Keratinocyte (primary cell): Measurements from ENCODE around the gene CACNA1B. TPM values are rescaled to one million over a fixed set of nuclear protein-coding genes. Genes with fewer than 3 reads are reported as not detected.
"Not testable (repeated sequence)": the region's sequence is repeated elsewhere in the genome, so short reads cannot be mapped to it uniquely, and the experiment has no call there.

ENCODE experiments used
- DNase-seq: peaks from one replicate; pipeline ENCODE4 v3.0.0-alpha.2; 2011; ENCODE audit warnings: low read depth, missing footprints, low spot score
- FAIRE-seq: peaks from 2 replicates; lab custom pipeline; 2011; peaks lifted over from hg19 to GRCh38; lab: Jason Lieb, UNC
- H2AFZ ChIP-seq: 2 replicates; pipeline ENCODE4 v1.6.0; 2012; ENCODE audit warnings: low read length, control low read depth, inconsistent platforms; ENCODE audit not compliant: control insufficient read depth
- H3K27ac ChIP-seq: 2 replicates; pipeline ENCODE4 v1.5.1; 2011; ENCODE audit warnings: low read length; ENCODE audit not compliant: control insufficient read depth, insufficient read depth
- H3K27me3 ChIP-seq: 3 replicates; pipeline ENCODE4 v1.6.0; 2011; ENCODE audit warnings: low read length; ENCODE audit not compliant: control insufficient read depth, insufficient read depth; ENCODE audit errors: extremely low read depth
- H3K36me3 ChIP-seq, 2 experiments: 2 replicates in 1 of 2; 3 replicates in 1 of 2; pipeline ENCODE4 v1.5.1; 2011; ENCODE audit warnings: low read length in 2 of 2, mild to moderate bottlenecking in 1 of 2; ENCODE audit not compliant: control insufficient read depth in 2 of 2, insufficient read depth in 2 of 2; ENCODE audit errors: extremely low read depth in 1 of 2
- H3K4me1 ChIP-seq: 3 replicates; pipeline ENCODE4 v1.5.1; 2011; ENCODE audit warnings: low read length; ENCODE audit not compliant: control insufficient read depth, insufficient read depth; ENCODE audit errors: extremely low read depth
- H3K4me2 ChIP-seq: 3 replicates; pipeline ENCODE4 v1.6.0; 2011; ENCODE audit warnings: low read depth, low read length; ENCODE audit not compliant: control insufficient read depth, insufficient read depth; ENCODE audit errors: extremely low read depth
- H3K4me3 ChIP-seq, 3 experiments: fragments of 200-600 bp in 1 of 3; sonication (generic) in 1 of 3; 2 replicates in 2 of 3; 3 replicates in 1 of 3; pipeline ENCODE4 v1.5.1; 2011 to 2016; ENCODE audit warnings: low read length in 3 of 3, mild to moderate bottlenecking in 3 of 3, control low read depth in 2 of 3, inconsistent platforms in 1 of 3, low read depth in 1 of 3, mixed read lengths in 1 of 3, mixed run types in 1 of 3, moderate library complexity in 1 of 3; ENCODE audit not compliant: control insufficient read depth in 2 of 3, insufficient read depth in 2 of 3; ENCODE audit errors: extremely low read depth in 1 of 3
- H3K79me2 ChIP-seq: 2 replicates; pipeline ENCODE4 v1.6.0; 2012; ENCODE audit warnings: low read length; ENCODE audit not compliant: control insufficient read depth, insufficient read depth
- H3K9ac ChIP-seq: 3 replicates; pipeline ENCODE4 v1.6.0; 2011; ENCODE audit warnings: low read length; ENCODE audit not compliant: control insufficient read depth, insufficient read depth; ENCODE audit errors: extremely low read depth
- H3K9me1 ChIP-seq: 3 replicates; pipeline ENCODE4 v1.6.0; 2011; ENCODE audit warnings: low read length; ENCODE audit not compliant: control insufficient read depth, insufficient read depth; ENCODE audit errors: extremely low read depth
- H3K9me3 ChIP-seq: 2 replicates; pipeline ENCODE4 v1.5.1; 2012; ENCODE audit warnings: low read depth, low read length; ENCODE audit not compliant: control insufficient read depth
- H4K20me1 ChIP-seq: 3 replicates; pipeline ENCODE4 v1.6.0; 2011; ENCODE audit warnings: low read length; ENCODE audit not compliant: control insufficient read depth, insufficient read depth; ENCODE audit errors: extremely low read depth
- EZH2 ChIP-seq: IDR thresholded peaks from one replicate; pipeline ENCODE4 v1.6.1; 2012; ENCODE audit warnings: inconsistent platforms, mild to moderate bottlenecking, low read length, moderate library complexity
- dilution Hi-C: fragments of 300-500 bp; cut with MboI; formaldehyde crosslinking; loops from one replicate; pipeline ENCODE4 v1.7.0; 2020; ENCODE audit warnings: low sequenced_read_pairs; ENCODE audit not compliant: extremely low pct_ligation_motif_present
- polyA plus RNA-seq, 5 experiments: library from polyadenylated mRNA; depleted of rRNA in 3 of 5; stranded (reverse) in 3 of 5; stranded (forward) in 1 of 5; unstranded in 1 of 5; fragments of >200 nt; gene quantifications; 1 replicate in 1 of 5; 2 replicates in 3 of 5; 3 replicates in 1 of 5; pipeline versions ENCODE4 v1.2.1 to v1.2.3, GENCODE V29; 2011 to 2012; ENCODE audit warnings: missing spikeins in 2 of 5, low read depth in 1 of 5, low replicate concordance in 1 of 5
- TF ChIP-seq, protein P1 (sequence below), 3 experiments: IDR thresholded peaks in 1 of 3; conservative IDR thresholded peaks in 1 of 3; optimal IDR thresholded peaks in 1 of 3; 2 replicates in 2 of 3; 3 replicates in 1 of 3; pipeline versions ENCODE3 to v1.5.1; 2011; ENCODE audit warnings: low read length in 3 of 3, mild to moderate bottlenecking in 3 of 3, moderate library complexity in 2 of 3, control low read depth in 1 of 3, inconsistent platforms in 1 of 3; ENCODE audit not compliant: insufficient read depth in 2 of 3; ENCODE audit errors: extremely low read depth in 1 of 3

The CACNA1B gene
- polyA plus RNA-seq, 1 donor (not counting 4 experiments of a cell fraction or from before 2014, with no cell fraction given) = 0.01 TPM

DNA sequence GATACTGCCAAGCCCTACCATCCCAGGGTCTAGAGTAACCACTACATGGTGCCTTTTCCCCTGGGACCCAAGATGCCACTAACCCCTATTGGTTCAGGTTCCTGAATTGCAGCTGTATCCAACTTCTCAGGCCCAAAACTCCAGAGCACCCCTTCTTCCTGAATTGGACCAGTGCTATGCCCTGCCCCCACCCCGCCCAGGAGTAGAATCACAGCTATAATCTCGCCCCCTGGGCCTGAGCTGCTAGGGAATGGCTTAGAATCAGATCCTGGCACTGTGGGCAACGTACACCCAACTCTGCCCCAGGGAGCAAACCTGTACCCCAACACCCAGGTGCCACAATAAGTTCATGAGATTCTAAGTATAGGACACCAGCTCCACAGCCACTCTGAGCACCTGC, 206.3 kb downstream of the CACNA1B start:
- H3K36me3 ChIP-seq = no peaks in the 10 kb centered on the region
- no peaks in the 10 kb centered on the region for H4K20me1 ChIP-seq
- no peak overlapping the region for H3K4me2 ChIP-seq
- no peaks in the 10 kb centered on the region for H3K4me1 ChIP-seq
- H3K79me2 ChIP-seq = no peaks in the 10 kb centered on the region
- no peak overlapping the region for H3K27ac ChIP-seq
- DNase-seq = no peak
- H2AFZ ChIP-seq = no peak overlapping the region
- H3K9ac ChIP-seq = no peak overlapping the region
- no peak overlapping the region for H3K4me3 ChIP-seq
- TF ChIP-seq, protein P1, sequence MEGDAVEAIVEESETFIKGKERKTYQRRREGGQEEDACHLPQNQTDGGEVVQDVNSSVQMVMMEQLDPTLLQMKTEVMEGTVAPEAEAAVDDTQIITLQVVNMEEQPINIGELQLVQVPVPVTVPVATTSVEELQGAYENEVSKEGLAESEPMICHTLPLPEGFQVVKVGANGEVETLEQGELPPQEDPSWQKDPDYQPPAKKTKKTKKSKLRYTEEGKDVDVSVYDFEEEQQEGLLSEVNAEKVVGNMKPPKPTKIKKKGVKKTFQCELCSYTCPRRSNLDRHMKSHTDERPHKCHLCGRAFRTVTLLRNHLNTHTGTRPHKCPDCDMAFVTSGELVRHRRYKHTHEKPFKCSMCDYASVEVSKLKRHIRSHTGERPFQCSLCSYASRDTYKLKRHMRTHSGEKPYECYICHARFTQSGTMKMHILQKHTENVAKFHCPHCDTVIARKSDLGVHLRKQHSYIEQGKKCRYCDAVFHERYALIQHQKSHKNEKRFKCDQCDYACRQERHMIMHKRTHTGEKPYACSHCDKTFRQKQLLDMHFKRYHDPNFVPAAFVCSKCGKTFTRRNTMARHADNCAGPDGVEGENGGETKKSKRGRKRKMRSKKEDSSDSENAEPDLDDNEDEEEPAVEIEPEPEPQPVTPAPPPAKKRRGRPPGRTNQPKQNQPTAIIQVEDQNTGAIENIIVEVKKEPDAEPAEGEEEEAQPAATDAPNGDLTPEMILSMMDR (optimal IDR thresholded peaks at IDR 0.05 in 1 of 3, IDR thresholded peaks at IDR 0.05 in 1 of 3, conservative IDR thresholded peaks at IDR 0.05 in 1 of 3; ENCODE audit: extremely low read depth in 1 of 3, insufficient read depth in 2 of 3, low read length in 3 of 3) = no peak
- no peak for TF ChIP-seq EZH2
- H3K27me3 ChIP-seq = no peaks in the 10 kb centered on the region
- FAIRE-seq = no peak
- H3K9me1 ChIP-seq = no peaks in the 10 kb centered on the region
- H3K9me3 ChIP-seq = peaks cover 2% of the 10 kb centered on the region
- dilution Hi-C loops = no loop called here

DNA sequence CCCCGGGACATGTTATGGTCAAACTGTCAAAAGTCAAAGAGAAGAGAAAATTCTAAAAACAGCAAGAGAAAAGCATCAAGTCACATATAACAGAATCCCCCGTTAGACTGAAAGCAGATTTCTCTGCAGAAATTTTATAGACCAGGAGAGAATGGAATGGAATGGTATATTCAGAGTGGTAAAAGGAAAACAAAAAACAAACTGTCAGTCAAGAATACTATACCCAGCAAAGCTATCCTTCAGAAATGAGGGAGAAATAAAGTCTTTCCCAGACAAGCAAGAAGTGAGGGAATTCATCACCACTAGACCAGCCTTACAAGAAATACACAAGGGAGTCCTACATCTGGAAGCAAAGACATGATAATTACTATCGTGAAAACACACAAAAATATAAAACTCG, 208.0 kb downstream of the CACNA1B start:
- Histone ChIP-seq H3K9me3 (no peaks in the 10 kb centered on the region), H4K20me1 (no peaks in the 10 kb centered on the region), H3K4me2 (no peak overlapping the region), H3K9me1 (no peaks in the 10 kb centered on the region), H3K4me3 (no peak overlapping the region), H3K4me1 (no peaks in the 10 kb centered on the region), H2AFZ (no peak overlapping the region), H3K9ac (no peak overlapping the region), H3K27ac (no peak overlapping the region), H3K79me2 (no peaks in the 10 kb centered on the region), H3K36me3 (no peaks in the 10 kb centered on the region), H3K27me3 (no peaks in the 10 kb centered on the region)
- TF ChIP-seq, protein P1 (optimal IDR thresholded peaks at IDR 0.05 in 1 of 3, IDR thresholded peaks at IDR 0.05 in 1 of 3, conservative IDR thresholded peaks at IDR 0.05 in 1 of 3; ENCODE audit: extremely low read depth in 1 of 3, insufficient read depth in 2 of 3, low read length in 3 of 3) = no peak
- no peak for TF ChIP-seq EZH2
- dilution Hi-C loops = no loop called here
- no peak for DNase-seq
- FAIRE-seq = no peak

DNA sequence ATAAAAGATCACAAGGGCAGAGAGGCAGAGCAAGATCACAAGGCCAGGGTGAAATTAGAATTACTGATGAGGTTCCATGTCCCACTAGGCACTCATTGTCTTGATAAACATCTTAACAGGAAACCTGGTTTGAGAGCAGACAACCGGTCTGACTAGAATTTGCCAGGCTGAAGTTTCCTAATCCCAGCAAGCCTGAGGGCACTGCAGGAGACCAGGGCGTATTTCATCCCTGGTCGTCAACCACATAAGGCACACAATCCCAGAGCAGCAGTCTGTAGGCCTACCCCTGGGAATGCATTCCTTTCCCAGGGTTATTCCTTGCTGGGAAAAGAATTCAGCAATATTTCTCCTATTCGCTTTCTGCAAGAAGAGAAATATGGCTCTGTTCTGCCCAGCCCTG, 214.5 kb downstream of the CACNA1B start:
- H3K79me2 ChIP-seq, H3K4me2 ChIP-seq, H3K27me3 ChIP-seq, H3K9me3 ChIP-seq, H4K20me1 ChIP-seq, H3K27ac ChIP-seq, H2AFZ ChIP-seq, FAIRE-seq, H3K4me1 ChIP-seq, DNase-seq, H3K9me1 ChIP-seq, H3K36me3 ChIP-seq, H3K9ac ChIP-seq, H3K4me3 ChIP-seq, dilution Hi-C loops: not testable (repeated sequence)
